HEK293T (cell line): ENCODE results near the gene RCOR3.
A peak's percentile ranks its signal among the peaks of the same experiment; 100 is the strongest.
"Not testable (repeated sequence)": the region's sequence is repeated elsewhere in the genome, so short reads cannot be mapped to it uniquely, and the experiment has no call there.

Experiments
- CTCF ChIA-PET: fragments of 350-600 bp; formaldehyde crosslinking; extraction: SDS; loops from one replicate; lab custom pipeline; 2021; ENCODE audit warnings: antibody characterized with exemption, inconsistent platforms; lab: Yijun Ruan, JAX
- POLR2A ChIA-PET: fragments of 350-600 bp; formaldehyde crosslinking; extraction: SDS; loops from one replicate; lab custom pipeline; 2020; ENCODE audit warnings: antibody characterized with exemption, inconsistent platforms; lab: Yijun Ruan, JAX
- DNase-seq: peaks from one replicate; pipeline ENCODE4 v3.0.0; 2012; ENCODE audit warnings: mixed read lengths; ENCODE audit errors: extremely low spot score
- ARNT ChIP-seq: fragments of 450-650 bp; IDR thresholded peaks from 2 replicates; pipeline ENCODE4 v1.6.1; 2017; ENCODE audit warnings: mild to moderate bottlenecking
- BHLHE40 ChIP-seq: fragments of 450-650 bp; IDR thresholded peaks from 2 replicates; pipeline ENCODE4 v1.6.1; 2016; ENCODE audit warnings: mild to moderate bottlenecking, moderate library complexity, borderline replicate concordance
- CTBP1 ChIP-seq: fragments of 450-650 bp; IDR thresholded peaks from 2 replicates; pipeline ENCODE4 v1.6.1; 2016; ENCODE audit warnings: borderline replicate concordance
- ELF4 ChIP-seq: fragments of 450-650 bp; IDR thresholded peaks from 2 replicates; pipeline ENCODE4 v1.6.1; 2017; ENCODE audit warnings: antibody characterized with exemption
- FOXA1 ChIP-seq: fragments of 450-650 bp; IDR thresholded peaks from 2 replicates; pipeline ENCODE4 v1.6.1; 2016; ENCODE audit warnings: mild to moderate bottlenecking
- FOXK2 ChIP-seq: fragments of 450-650 bp; IDR thresholded peaks from 2 replicates; pipeline ENCODE4 v1.6.1; 2016; ENCODE audit warnings: mild to moderate bottlenecking
- FOXM1 ChIP-seq: fragments of 450-650 bp; IDR thresholded peaks from 2 replicates; pipeline ENCODE4 v1.6.1; 2017; ENCODE audit warnings: mild to moderate bottlenecking, borderline replicate concordance
- HDGF ChIP-seq: fragments of 450-650 bp; IDR thresholded peaks from 2 replicates; pipeline ENCODE4 v1.6.1; 2017; ENCODE audit warnings: antibody characterized with exemption, borderline replicate concordance
- L3MBTL2 ChIP-seq: fragments of 450-650 bp; conservative IDR thresholded peaks from 2 replicates; pipeline ENCODE4 v1.6.1; 2016; ENCODE audit warnings: mild to moderate bottlenecking
- LEF1 ChIP-seq: fragments of 450-650 bp; IDR thresholded peaks from 2 replicates; pipeline ENCODE4 v1.6.1; 2017; ENCODE audit warnings: mild to moderate bottlenecking, borderline replicate concordance
- NFRKB ChIP-seq: fragments of 450-650 bp; IDR thresholded peaks from 2 replicates; pipeline ENCODE4 v1.6.1; 2016; ENCODE audit warnings: mild to moderate bottlenecking, moderate library complexity
- PKNOX1 ChIP-seq: fragments of 450-650 bp; IDR thresholded peaks from 2 replicates; pipeline ENCODE4 v1.6.1; 2016
- SP1 ChIP-seq: fragments of 450-650 bp; IDR thresholded peaks from 2 replicates; pipeline ENCODE4 v1.6.1; 2017
- SUZ12 ChIP-seq: fragments of 450-650 bp; IDR thresholded peaks from 2 replicates; pipeline ENCODE4 v1.6.1; 2016; ENCODE audit warnings: mild to moderate bottlenecking
- TARDBP ChIP-seq: fragments of 450-650 bp; IDR thresholded peaks from 2 replicates; pipeline ENCODE4 v1.6.1; 2016
- ZNF384 ChIP-seq: fragments of 450-650 bp; IDR thresholded peaks from 2 replicates; pipeline ENCODE4 v1.6.1; 2016

Gene RCOR3

GRCh38 chr1:211349741-211350140, 90.6 kb downstream of the RCOR3 start:
- CTCF ChIA-PET = no interaction called here
- DNase-seq = no peak

DNA sequence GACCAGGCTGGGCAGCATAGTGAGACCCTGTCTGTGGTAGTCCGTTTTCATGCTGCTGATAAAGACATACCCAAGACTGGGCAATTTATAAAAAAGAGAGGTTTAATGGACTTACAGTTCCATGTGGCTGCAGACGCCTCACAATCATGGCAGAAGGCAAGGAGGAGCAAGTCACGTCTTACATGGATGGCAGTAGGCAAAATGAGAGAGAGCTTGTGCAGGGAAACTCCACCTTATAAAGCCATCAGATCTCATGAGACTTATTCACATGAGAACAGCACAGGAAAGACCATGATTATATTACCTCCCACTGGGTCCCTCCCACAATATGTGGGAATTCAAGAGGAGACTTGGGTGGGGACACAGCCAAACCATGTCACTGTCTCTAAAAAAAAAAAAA, 92.9 kb downstream of the RCOR3 start:
- DNase-seq, CTCF ChIA-PET, POLR2A ChIA-PET: not testable (repeated sequence)

More at GRCh38 chr1:211349741-211350140, 90.6 kb downstream of the RCOR3 start:
- no peak for TF ChIP-seq FOXM1
- no peak for TF ChIP-seq ELF4
- TF ChIP-seq SP1 = no peak
- no peak for TF ChIP-seq HDGF
- no peak for TF ChIP-seq FOXK2
- TF ChIP-seq BHLHE40 = no peak
- POLR2A ChIA-PET = no interaction called here

DNA sequence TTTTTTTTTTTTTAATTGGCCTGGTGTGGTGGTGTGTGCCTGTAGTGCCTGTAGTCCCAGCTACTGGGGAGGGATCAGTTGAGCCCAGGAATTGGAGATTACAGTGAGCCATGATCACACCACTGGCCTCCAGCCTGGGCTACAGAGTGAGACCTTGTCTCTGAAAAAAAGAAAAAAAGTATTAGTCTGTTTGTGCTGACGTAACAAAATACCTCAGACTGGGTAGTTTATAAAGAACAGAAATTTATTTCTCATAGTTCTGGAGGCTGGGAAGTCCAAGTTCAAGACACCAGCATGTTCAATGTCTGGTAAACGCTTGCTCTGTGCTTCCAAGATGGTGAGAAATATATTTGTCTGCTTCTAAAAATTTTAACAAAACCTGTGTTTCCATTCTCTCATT, 93.3 kb downstream of the RCOR3 start:
- ChIA-PET POLR2A (no interaction called here), CTCF (no interaction called here)
- no peak for TF ChIP-seq LEF1
- no peak for TF ChIP-seq SP1
- TF ChIP-seq SUZ12 = no peak
- TF ChIP-seq NFRKB = no peak
- TF ChIP-seq L3MBTL2 = no peak
- TF ChIP-seq ELF4 = no peak
- TF ChIP-seq FOXM1 = no peak
- TF ChIP-seq BHLHE40 = no peak
- TF ChIP-seq ZNF384 = no peak
- TF ChIP-seq FOXK2 = no peak
- TF ChIP-seq ARNT = no peak
- DNase-seq = no peak

DNA sequence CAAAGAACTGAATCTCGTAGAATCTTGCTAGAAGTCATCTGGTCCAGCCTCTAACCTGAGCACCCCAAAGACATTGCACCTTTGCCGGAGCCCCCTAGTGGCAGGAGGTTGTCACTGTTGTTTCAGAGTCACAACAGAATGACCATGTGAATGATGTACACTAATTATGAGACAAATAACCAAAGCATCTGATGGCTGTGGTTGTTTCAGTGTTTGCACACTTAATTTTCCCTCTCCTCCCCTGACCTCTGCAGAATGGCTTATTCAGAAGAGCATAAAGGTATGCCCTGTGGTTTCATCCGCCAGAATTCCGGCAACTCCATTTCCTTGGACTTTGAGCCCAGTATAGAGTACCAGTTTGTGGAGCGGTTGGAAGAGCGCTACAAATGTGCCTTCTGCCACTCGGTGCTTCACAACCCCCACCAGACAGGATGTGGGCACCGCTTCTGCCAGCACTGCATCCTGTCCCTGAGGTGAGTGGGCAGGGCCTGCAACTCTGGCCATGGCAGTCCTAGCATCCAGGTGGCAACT, 93.9 kb downstream of the RCOR3 start:
- DNase-seq = peak; percentile 66
- no peak for TF ChIP-seq SP1
- no peak for TF ChIP-seq SUZ12
- TF ChIP-seq ZNF384 = no peak
- no peak for TF ChIP-seq TARDBP
- no peak for TF ChIP-seq FOXK2
- TF ChIP-seq L3MBTL2 = no peak
- TF ChIP-seq PKNOX1 = no peak
- no peak for TF ChIP-seq BHLHE40
- TF ChIP-seq FOXM1 = no peak
- TF ChIP-seq LEF1 = no peak
- TF ChIP-seq FOXA1 = no peak
- TF ChIP-seq CTBP1 = no peak
- TF ChIP-seq ARNT = no peak
- no peak for TF ChIP-seq HDGF
- no peak for TF ChIP-seq ELF4
- TF ChIP-seq NFRKB = no peak
- ChIA-PET POLR2A (no interaction called here), CTCF (no interaction called here)

DNA sequence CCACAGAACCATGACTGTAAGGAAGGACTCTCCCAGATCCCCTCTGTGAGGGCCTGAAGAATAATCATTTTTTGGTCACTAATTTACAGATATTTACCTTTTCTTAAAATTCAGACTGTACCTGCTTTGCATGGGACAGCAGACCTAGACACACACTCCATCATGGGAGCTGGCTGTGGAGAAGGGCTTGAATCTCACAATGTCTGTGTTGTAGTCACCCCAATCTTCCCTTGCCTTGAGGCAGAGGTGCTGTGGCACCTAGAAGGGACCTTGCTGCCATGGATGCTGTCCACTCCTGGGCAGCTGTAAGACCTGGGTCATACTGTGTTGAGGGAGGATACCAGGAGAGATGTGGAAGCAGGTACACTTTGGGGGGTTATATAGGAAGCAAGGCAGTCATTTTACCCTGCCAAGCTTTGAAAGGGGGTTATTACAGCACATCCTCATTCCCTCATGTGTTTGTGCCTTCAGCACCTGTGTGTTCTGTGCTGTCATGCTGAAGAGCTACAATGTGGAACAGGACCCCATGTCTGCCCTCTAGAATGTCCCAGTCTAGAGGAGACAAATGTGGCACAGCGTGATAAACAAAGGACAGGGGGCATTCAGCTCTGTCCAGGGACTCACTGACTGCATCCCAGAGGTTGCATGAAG, 94.5 kb downstream of the RCOR3 start:
- ChIA-PET CTCF (interaction anchor here (0.5 kb wide), 1 partner anchor 37 kb away, joined by 3 read pairs; no protein-coding TSS in a partner anchor), POLR2A (no interaction called here)
- no peak for TF ChIP-seq CTBP1
- no peak for TF ChIP-seq FOXA1
- no peak for TF ChIP-seq ARNT
- TF ChIP-seq PKNOX1 = no peak
- no peak for TF ChIP-seq SUZ12
- TF ChIP-seq ELF4 = no peak
- TF ChIP-seq L3MBTL2 = no peak
- no peak for TF ChIP-seq TARDBP
- TF ChIP-seq LEF1 = no peak
- TF ChIP-seq NFRKB = no peak
- no peak for TF ChIP-seq BHLHE40
- no peak for DNase-seq

DNA sequence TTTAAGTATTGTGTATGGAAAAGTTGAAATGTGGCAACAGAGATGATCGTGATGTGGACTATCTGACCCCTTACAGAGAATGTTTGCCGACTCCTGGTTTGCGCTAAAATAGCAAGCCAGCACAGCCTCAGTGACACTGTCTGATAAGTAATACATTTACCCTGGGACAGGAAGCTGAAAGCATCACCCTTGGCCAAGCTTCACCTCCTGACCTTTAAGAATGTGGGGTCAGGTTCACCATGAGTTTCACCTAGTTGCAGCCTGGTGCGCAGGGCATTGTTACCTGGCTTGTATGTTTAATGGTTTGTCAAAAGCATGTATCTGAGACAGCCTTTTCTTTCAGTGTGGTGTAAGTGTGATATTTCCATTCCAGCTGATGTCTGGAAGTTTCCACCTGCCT, 96.7 kb downstream of the RCOR3 start:
- DNase-seq = no peak
- ChIA-PET POLR2A (interaction anchor here (1.4 kb wide), 1 partner anchor 27 kb away, joined by 4 read pairs; no protein-coding TSS in a partner anchor), CTCF (interaction anchor here (0.8 kb wide), 1 partner anchor 309 kb away, joined by 3 read pairs; no protein-coding TSS in a partner anchor)
- TF ChIP-seq FOXK2 = no peak
- TF ChIP-seq BHLHE40 = no peak
- no peak for TF ChIP-seq FOXA1
- no peak for TF ChIP-seq TARDBP
- no peak for TF ChIP-seq ZNF384
- TF ChIP-seq HDGF = no peak
- TF ChIP-seq LEF1 = no peak
- no peak for TF ChIP-seq ARNT
- no peak for TF ChIP-seq PKNOX1
- TF ChIP-seq L3MBTL2 = no peak
- no peak for TF ChIP-seq ELF4
- no peak for TF ChIP-seq CTBP1
- no peak for TF ChIP-seq NFRKB
- no peak for TF ChIP-seq FOXM1
- no peak for TF ChIP-seq SUZ12
- no peak for TF ChIP-seq SP1
